ENCODE results near the gene C1QTNF1. TPM values are rescaled to one million over a fixed set of nuclear protein-coding genes. Genes with fewer than 3 reads are reported as not detected.

Gene C1QTNF1
- total RNA-seq, 1 experiment from 2014 or later = 19.9 TPM

DNA sequence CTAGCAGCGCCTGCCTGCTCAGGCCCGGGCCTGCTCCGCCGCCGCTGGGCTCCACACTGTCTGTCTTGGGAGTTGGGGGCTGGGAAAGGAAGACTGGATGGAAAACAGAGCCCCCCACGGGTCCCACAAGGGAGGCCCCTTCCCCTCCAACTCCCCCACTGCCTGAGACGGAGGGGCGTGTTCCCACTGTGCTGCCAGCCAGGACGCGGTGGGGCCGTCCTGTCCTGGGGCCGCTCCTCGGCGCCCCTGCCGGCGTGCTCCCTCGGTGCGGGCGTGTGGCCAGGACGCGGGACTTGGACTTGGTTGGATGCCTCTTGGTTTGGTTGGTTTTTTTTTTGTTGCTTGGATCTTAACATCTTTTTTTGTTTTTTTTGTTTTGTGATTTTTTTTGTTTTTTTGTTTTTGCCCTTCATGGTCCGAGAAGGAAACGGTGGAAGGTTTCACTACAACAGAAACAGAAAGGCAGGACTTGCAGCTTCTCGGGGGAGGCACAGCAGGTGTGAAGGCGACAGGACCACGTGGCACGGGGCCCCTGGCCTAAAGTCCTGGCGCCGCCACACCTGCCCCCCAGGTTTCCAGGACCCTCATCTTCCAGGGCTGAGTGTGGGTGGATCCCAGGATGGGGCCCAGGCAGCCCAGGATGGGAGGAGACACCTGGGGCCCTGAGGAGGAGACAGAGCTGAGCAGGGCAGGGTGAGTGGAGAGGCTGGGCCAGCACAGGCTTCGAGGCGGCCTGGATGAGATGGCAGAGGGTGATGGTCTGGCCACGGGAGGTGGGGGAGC lies 66.7 kb downstream of the C1QTNF1 start:
- ChIA-PET CTCF (no interaction called here), POLR2A (no interaction called here)
- no peaks in the 10 kb centered on the region for H3K27me3 ChIP-seq (replicated peaks; ENCODE audit: control insufficient read depth, insufficient read depth, low read length)
- no peak overlapping the region for H3K4me3 ChIP-seq (ENCODE audit: low read depth, low read length)
- TF ChIP-seq, protein P1, sequence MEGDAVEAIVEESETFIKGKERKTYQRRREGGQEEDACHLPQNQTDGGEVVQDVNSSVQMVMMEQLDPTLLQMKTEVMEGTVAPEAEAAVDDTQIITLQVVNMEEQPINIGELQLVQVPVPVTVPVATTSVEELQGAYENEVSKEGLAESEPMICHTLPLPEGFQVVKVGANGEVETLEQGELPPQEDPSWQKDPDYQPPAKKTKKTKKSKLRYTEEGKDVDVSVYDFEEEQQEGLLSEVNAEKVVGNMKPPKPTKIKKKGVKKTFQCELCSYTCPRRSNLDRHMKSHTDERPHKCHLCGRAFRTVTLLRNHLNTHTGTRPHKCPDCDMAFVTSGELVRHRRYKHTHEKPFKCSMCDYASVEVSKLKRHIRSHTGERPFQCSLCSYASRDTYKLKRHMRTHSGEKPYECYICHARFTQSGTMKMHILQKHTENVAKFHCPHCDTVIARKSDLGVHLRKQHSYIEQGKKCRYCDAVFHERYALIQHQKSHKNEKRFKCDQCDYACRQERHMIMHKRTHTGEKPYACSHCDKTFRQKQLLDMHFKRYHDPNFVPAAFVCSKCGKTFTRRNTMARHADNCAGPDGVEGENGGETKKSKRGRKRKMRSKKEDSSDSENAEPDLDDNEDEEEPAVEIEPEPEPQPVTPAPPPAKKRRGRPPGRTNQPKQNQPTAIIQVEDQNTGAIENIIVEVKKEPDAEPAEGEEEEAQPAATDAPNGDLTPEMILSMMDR (IDR thresholded peaks at IDR 0.05; ENCODE audit: insufficient read depth in 1 of 2, low read depth in 1 of 2, low read length in 1 of 2, severe bottlenecking in 1 of 2, unreplicated experiment in 1 of 2) = no peak
- H3K9me3 ChIP-seq = no peaks in the 10 kb centered on the region
- H3K9me3 Mint-ChIP-seq (ENCODE audit: unreplicated experiment) = no peaks in the 10 kb centered on the region
- DNase-seq = no peak
- no peaks in the 10 kb centered on the region for H3K27me3 Mint-ChIP-seq (ENCODE audit: insufficient read depth, unreplicated experiment)
- H3K4me3 Mint-ChIP-seq (ENCODE audit: unreplicated experiment) = no peak overlapping the region
- intact Hi-C loops (cut with micrococcal nuclease; ENCODE audit: unreplicated experiment) = no loop called here
- H3K36me3 Mint-ChIP-seq (ENCODE audit: insufficient read depth, unreplicated experiment) = peaks cover 13% of the 10 kb centered on the region
- no peaks in the 10 kb centered on the region for H3K4me1 ChIP-seq
- peaks cover 1% of the 10 kb centered on the region; the same call in 1 of the 2 replicates for H3K36me3 ChIP-seq (ENCODE audit: control insufficient read depth, insufficient read depth, low read length)
- no peaks in the 10 kb centered on the region for H3K4me1 Mint-ChIP-seq (ENCODE audit: low read depth, unreplicated experiment)
- BruUV-seq (replicated peaks) = no TSS peak
- H3K27ac Mint-ChIP-seq (ENCODE audit: unreplicated experiment) = peak overlapping the region; percentile 37

GRCh38 chr17:79091226-79091670 lies 67.3 kb downstream of the C1QTNF1 start:
- POLR2A ChIA-PET = no interaction called here
- no peak overlapping the region for H3K4me3 Mint-ChIP-seq (ENCODE audit: unreplicated experiment)
- peaks cover 13% of the 10 kb centered on the region for H3K36me3 Mint-ChIP-seq (ENCODE audit: insufficient read depth, unreplicated experiment)
- no peaks in the 10 kb centered on the region for H3K27me3 Mint-ChIP-seq (ENCODE audit: insufficient read depth, unreplicated experiment)
- no peaks in the 10 kb centered on the region for H3K4me1 Mint-ChIP-seq (ENCODE audit: low read depth, unreplicated experiment)
- Histone ChIP-seq H3K4me1 (no peaks in the 10 kb centered on the region), H3K4me3 (ENCODE audit: low read depth, low read length) (no peak overlapping the region), H3K27me3 (replicated peaks; ENCODE audit: control insufficient read depth, insufficient read depth, low read length) (no peaks in the 10 kb centered on the region), H3K36me3 (ENCODE audit: control insufficient read depth, insufficient read depth, low read length) (peaks cover 1% of the 10 kb centered on the region; the same call in 1 of the 2 replicates), H3K9me3 (no peaks in the 10 kb centered on the region)
- no peak for DNase-seq
- H3K27ac Mint-ChIP-seq (ENCODE audit: unreplicated experiment) = no peak overlapping the region
- H3K9me3 Mint-ChIP-seq (ENCODE audit: unreplicated experiment) = no peaks in the 10 kb centered on the region
- no TSS peak for BruUV-seq (replicated peaks)
- CTCF ChIA-PET = no interaction called here
- TF ChIP-seq, protein P1 (IDR thresholded peaks at IDR 0.05; ENCODE audit: insufficient read depth in 1 of 2, low read depth in 1 of 2, low read length in 1 of 2, severe bottlenecking in 1 of 2, unreplicated experiment in 1 of 2) = no peak
- intact Hi-C loops (cut with micrococcal nuclease; ENCODE audit: unreplicated experiment) = no loop called here

GRCh38 chr17:79092567-79092966 lies 68.6 kb downstream of the C1QTNF1 start:
- Histone ChIP-seq H3K9me3 (no peaks in the 10 kb centered on the region), H3K4me3 (ENCODE audit: low read depth, low read length) (no peak overlapping the region), H3K27me3 (replicated peaks; ENCODE audit: control insufficient read depth, insufficient read depth, low read length) (no peaks in the 10 kb centered on the region), H3K36me3 (ENCODE audit: control insufficient read depth, insufficient read depth, low read length) (no peaks in the 10 kb centered on the region), H3K4me1 (no peaks in the 10 kb centered on the region; the same call in 1 of the 2 replicates)
- H3K27ac Mint-ChIP-seq (ENCODE audit: unreplicated experiment) = no peak overlapping the region
- POLR2A ChIA-PET = no interaction called here
- TF ChIP-seq, protein P1 (IDR thresholded peaks at IDR 0.05; ENCODE audit: insufficient read depth in 1 of 2, low read depth in 1 of 2, low read length in 1 of 2, severe bottlenecking in 1 of 2, unreplicated experiment in 1 of 2) = no peak
- no TSS peak for BruUV-seq (replicated peaks)
- H3K36me3 Mint-ChIP-seq (ENCODE audit: insufficient read depth, unreplicated experiment) = peaks cover 8% of the 10 kb centered on the region
- intact Hi-C loops (cut with micrococcal nuclease; ENCODE audit: unreplicated experiment) = no loop called here
- H3K4me3 Mint-ChIP-seq (ENCODE audit: unreplicated experiment) = no peak overlapping the region
- CTCF ChIA-PET = interaction anchor here (1.0 kb wide), 1 partner anchor 308 kb away, joined by 3 read pairs; no protein-coding TSS in a partner anchor
- H3K27me3 Mint-ChIP-seq (ENCODE audit: insufficient read depth, unreplicated experiment) = peaks cover under 1% of the 10 kb centered on the region
- H3K9me3 Mint-ChIP-seq (ENCODE audit: unreplicated experiment) = no peaks in the 10 kb centered on the region
- DNase-seq = no peak
- no peaks in the 10 kb centered on the region for H3K4me1 Mint-ChIP-seq (ENCODE audit: low read depth, unreplicated experiment)

All from Caco-2 (cell line).